Measurements from ENCODE around the gene PPFIBP2. TPM values are rescaled to one million over a fixed set of nuclear protein-coding genes. Genes with fewer than 3 reads are reported as not detected.

The PPFIBP2 gene
- total and polyA plus RNA-seq, 2 of the 13 experiments (the other 11 are each of a cell fraction or from before 2014, with no cell fraction given): 15.0 to 52.5 TPM

- TF ChIP-seq MAX (IDR thresholded peaks at IDR 0.05) (peak; percentile 13; the same call in 1 of the 2 replicates), MED1 (CRISPR knock-in tag; IDR thresholded peaks at IDR 0.05) (no peak), MED8 (CRISPR knock-in tag; IDR thresholded peaks at IDR 0.05; ENCODE audit: insufficient replicate concordance) (no peak), CHD4 (IDR thresholded peaks at IDR 0.05; ENCODE audit: borderline replicate concordance, low read length) (no peak), FIP1L1 (IDR thresholded peaks at IDR 0.05; ENCODE audit: borderline replicate concordance, insufficient read depth, low read depth, low read length) (no peak), ZMAT5 (CRISPR knock-in tag; IDR thresholded peaks at IDR 0.05; ENCODE audit: borderline replicate concordance, low read depth) (no peak), SSRP1 (CRISPR knock-in tag; IDR thresholded peaks at IDR 0.05) (no peak), ZNF337 (CRISPR knock-in tag; IDR thresholded peaks at IDR 0.05; ENCODE audit: borderline replicate concordance, low read depth) (no peak), GMEB2 (CRISPR knock-in tag; IDR thresholded peaks at IDR 0.05; ENCODE audit: low read depth) (no peak), ZKSCAN5 (CRISPR knock-in tag; IDR thresholded peaks at IDR 0.05) (no peak), ZSCAN29 (CRISPR knock-in tag; conservative IDR thresholded peaks at IDR 0.05) (no peak), ZNF670 (CRISPR knock-in tag; IDR thresholded peaks at IDR 0.05; ENCODE audit: borderline replicate concordance) (no peak), PRPF4 (IDR thresholded peaks at IDR 0.05; ENCODE audit: low read depth, low read length, poor library complexity, severe bottlenecking) (no peak), ZNF138 (CRISPR knock-in tag; IDR thresholded peaks at IDR 0.05; ENCODE audit: low read depth) (no peak), RFX5 (IDR thresholded peaks at IDR 0.05; ENCODE audit: low read depth, low read length) (no peak), SAP130 (CRISPR knock-in tag; IDR thresholded peaks at IDR 0.05; ENCODE audit: low read depth) (peak; percentile 18; the same call in 1 of the 2 replicates), FOXO4 (CRISPR knock-in tag; conservative IDR thresholded peaks at IDR 0.05) (no peak), MTF2 (CRISPR knock-in tag; IDR thresholded peaks at IDR 0.05; ENCODE audit: borderline replicate concordance) (0 out of 2 replicates have a peak, but pooled peaks have one; percentile 22), ZNF510 (CRISPR knock-in tag; IDR thresholded peaks at IDR 0.05; ENCODE audit: low read depth) (no peak), HNRNPH1 (optimal IDR thresholded peaks at IDR 0.05; ENCODE audit: low read depth, low read length) (no peak), ZNF7 (CRISPR knock-in tag; IDR thresholded peaks at IDR 0.05) (no peak), CREM (IDR thresholded peaks at IDR 0.05) (no peak), CREM (CRISPR knock-in tag; IDR thresholded peaks at IDR 0.05) (no peak), FOXK2 (IDR thresholded peaks at IDR 0.05) (no peak), PAF1 (CRISPR knock-in tag; IDR thresholded peaks at IDR 0.05) (no peak), HNRNPK (IDR thresholded peaks at IDR 0.05; ENCODE audit: low read depth, low read length, poor library complexity, severe bottlenecking) (no peak), SIX1 (CRISPR knock-in tag; IDR thresholded peaks at IDR 0.05; ENCODE audit: borderline replicate concordance) (no peak), FOXA3 (CRISPR knock-in tag; IDR thresholded peaks at IDR 0.05) (no peak), ZFP82 (CRISPR knock-in tag; IDR thresholded peaks at IDR 0.05; ENCODE audit: borderline replicate concordance) (no peak), ZNF232 (CRISPR knock-in tag; IDR thresholded peaks at IDR 0.05; ENCODE audit: borderline replicate concordance) (no peak), ZNF253 (CRISPR knock-in tag; IDR thresholded peaks at IDR 0.05; ENCODE audit: borderline replicate concordance) (no peak)
Observed at GRCh38 chr11:7514099-7514591, 346 bp downstream of the PPFIBP2 start (continued).
